Endothelial cell of umbilical vein (primary cell): ENCODE measurements around the gene CYP1A1. TPM values are rescaled to one million over a fixed set of nuclear protein-coding genes. Genes with fewer than 3 reads are reported as not detected.

Source experiments
- BruUV-seq: library from RNA; stranded (reverse); fragments of 400-500 nt; replicated peaks from 2 replicates; lab custom pipeline; 2021; lab: Mats Ljungman, UMichigan
- CTCF ChIA-PET: fragments of 300-600, 350-600 bp; sonication (Branson Sonifier 250); formaldehyde crosslinking; loops from one replicate; lab custom pipeline; 2021; ENCODE audit warnings: antibody characterized with exemption, inconsistent platforms; lab: Charles Lee
- POLR2A ChIA-PET: fragments of 300-600, 350-600 bp; sonication (Branson Sonifier 250); formaldehyde crosslinking; loops from one replicate; lab custom pipeline; 2021; ENCODE audit warnings: antibody characterized with exemption, inconsistent platforms; lab: Charles Lee
- DNase-seq: peaks from one replicate; pipeline ENCODE4 v3.0.0-alpha.2; 2011; ENCODE audit warnings: low read depth, low spot score
- FAIRE-seq: peaks from 2 replicates; lab custom pipeline; 2011; peaks lifted over from hg19 to GRCh38; lab: Jason Lieb, UNC
- H2AFZ ChIP-seq: 2 replicates; pipeline ENCODE4 v1.6.0; 2012; ENCODE audit warnings: low read depth, low read length, control low read depth, inconsistent platforms
- H3K27ac ChIP-seq: 2 replicates; pipeline ENCODE4 v1.5.1; 2011; ENCODE audit warnings: low read depth, mild to moderate bottlenecking, control low read depth, low read length, moderate library complexity; ENCODE audit not compliant: insufficient read depth
- H3K27me3 ChIP-seq, 2 experiments: 2 replicates each; pipeline versions ENCODE4 v1.6.0 to v1.6.1; 2011; ENCODE audit warnings: low read length in 2 of 2, mixed read lengths in 1 of 2; ENCODE audit not compliant: control insufficient read depth in 2 of 2, insufficient read depth in 2 of 2
- H3K36me3 ChIP-seq, 2 experiments: 2 replicates in 1 of 2; 3 replicates in 1 of 2; pipeline ENCODE4 v1.5.1; 2011; ENCODE audit warnings: low read length in 2 of 2, mild to moderate bottlenecking in 1 of 2, moderate library complexity in 1 of 2; ENCODE audit not compliant: control insufficient read depth in 2 of 2, insufficient read depth in 2 of 2; ENCODE audit errors: extremely low read depth in 1 of 2
- H3K4me1 ChIP-seq: 3 replicates; pipeline ENCODE4 v1.5.1; 2011; ENCODE audit warnings: mild to moderate bottlenecking, low read length; ENCODE audit not compliant: control insufficient read depth, insufficient read depth; ENCODE audit errors: extremely low read depth
- H3K4me2 ChIP-seq: 2 replicates; pipeline ENCODE4 v1.6.1; 2011; ENCODE audit warnings: low read length, control low read depth, mixed read lengths; ENCODE audit not compliant: insufficient read depth
- H3K4me3 ChIP-seq, 3 experiments: fragments of 200-600 bp in 1 of 3; sonication (generic), shearing (Covaris generic) in 1 of 3; replicated peaks in 1 of 3; 2 replicates each; pipeline ENCODE4 v1.5.1; 2011 to 2016; ENCODE audit warnings: control low read depth in 3 of 3, low read length in 3 of 3, mild to moderate bottlenecking in 2 of 3, inconsistent platforms in 1 of 3, low read depth in 1 of 3, moderate library complexity in 1 of 3; ENCODE audit not compliant: insufficient read depth in 1 of 3
- H3K79me2 ChIP-seq: 2 replicates; pipeline ENCODE4 v1.6.0; 2012; ENCODE audit warnings: low read length, inconsistent platforms; ENCODE audit not compliant: control insufficient read depth, insufficient read depth
- H3K9ac ChIP-seq: replicated peaks from 2 replicates; pipeline ENCODE3; 2011; ENCODE audit warnings: low read length, control low read depth; ENCODE audit not compliant: insufficient read depth; ENCODE audit errors: extremely low read depth
- H3K9me1 ChIP-seq: replicated peaks from 3 replicates; pipeline ENCODE4 v1.6.0; 2011; ENCODE audit warnings: mild to moderate bottlenecking, low read length; ENCODE audit not compliant: control insufficient read depth, insufficient read depth; ENCODE audit errors: extremely low read depth
- H3K9me3 ChIP-seq: replicated peaks from 2 replicates; pipeline ENCODE4 v1.5.1; 2012; ENCODE audit warnings: low read length, inconsistent platforms; ENCODE audit not compliant: control insufficient read depth, insufficient read depth
- H4K20me1 ChIP-seq: replicated peaks from 2 replicates; pipeline ENCODE3; 2011; ENCODE audit warnings: mild to moderate bottlenecking, low read length; ENCODE audit not compliant: control insufficient read depth, insufficient read depth; ENCODE audit errors: extremely low read depth
- EZH2 ChIP-seq: IDR thresholded peaks from 2 replicates; pipeline ENCODE4 v1.6.1; 2012; ENCODE audit warnings: borderline replicate concordance, low read depth, mild to moderate bottlenecking, moderate library complexity, low read length, inconsistent platforms; ENCODE audit not compliant: severe bottlenecking
- FOS ChIP-seq: IDR thresholded peaks from 2 replicates; pipeline ENCODE4 v1.6.1; 2011; ENCODE audit warnings: mild to moderate bottlenecking, low read length, moderate library complexity, borderline replicate concordance; ENCODE audit not compliant: insufficient read depth
- GATA2 ChIP-seq: IDR thresholded peaks from 2 replicates; pipeline ENCODE4 v1.7.0; 2011; ENCODE audit warnings: low read depth, mild to moderate bottlenecking, moderate library complexity, mixed read lengths, low read length; ENCODE audit not compliant: insufficient read length, insufficient read depth
- JUN ChIP-seq: IDR thresholded peaks from 2 replicates; pipeline ENCODE4 v1.6.1; 2011; ENCODE audit warnings: borderline replicate concordance, low read depth; ENCODE audit not compliant: insufficient read length, insufficient read depth
- MAX ChIP-seq: IDR thresholded peaks from 2 replicates; pipeline ENCODE4 v1.6.1; 2011; ENCODE audit not compliant: insufficient read depth, insufficient read length
- MYC ChIP-seq: IDR thresholded peaks from one replicate; pipeline ENCODE4 v1.6.1; 2011; ENCODE audit warnings: mild to moderate bottlenecking, low read depth, low read length
- POLR2A ChIP-seq: IDR thresholded peaks from 2 replicates; pipeline ENCODE4 v1.6.1; 2012; ENCODE audit warnings: low read depth, mild to moderate bottlenecking, control low read depth, low read length
- POLR2AphosphoS5 ChIP-seq: IDR thresholded peaks from 2 replicates; pipeline ENCODE4 v1.6.1; 2012; ENCODE audit warnings: low read depth, mild to moderate bottlenecking, control low read depth, low read length, moderate library complexity; ENCODE audit not compliant: insufficient read depth
- dilution Hi-C: fragments of 300-500 bp; cut with MboI; formaldehyde crosslinking; loops from one replicate; pipeline ENCODE4 v1.15.0; 2019; ENCODE audit warnings: low sequenced_read_pairs; ENCODE audit not compliant: extremely low pct_ligation_motif_present
- intact Hi-C: fragments of 100-400 bp; cut with micrococcal nuclease; formaldehyde crosslinking; loops from one replicate; pipeline ENCODE4 v1.10.0; 2022
- polyA plus RNA-seq, 4 experiments: library from polyadenylated mRNA; depleted of rRNA in 3 of 4; stranded (reverse) in 3 of 4; unstranded in 1 of 4; fragments of >200 nt; gene quantifications; 2 replicates each; pipeline versions ENCODE4 v1.2.1 to v1.2.3, GENCODE V29; 2011 to 2012; ENCODE audit warnings: missing spikeins in 1 of 4
- total RNA-seq: library from RNA; stranded (reverse); gene quantifications from 2 replicates; pipeline ENCODE4 v1.2.3, GENCODE V29; 2021
- TF ChIP-seq, protein P1 (sequence below), 2 donors: IDR thresholded peaks; 1 replicate in 1 of 2; 2 replicates in 1 of 2; pipeline ENCODE4 v1.5.1; 2011; ENCODE audit warnings: low read length in 2 of 2, mild to moderate bottlenecking in 2 of 2, moderate library complexity in 2 of 2, control low read depth in 1 of 2, inconsistent platforms in 1 of 2, low read depth in 1 of 2; ENCODE audit not compliant: insufficient read depth in 1 of 2; ENCODE audit errors: extremely low read depth in 1 of 2

Gene CYP1A1
- total and polyA plus RNA-seq, 2 donors (not counting 3 experiments of a cell fraction or from before 2014, with no cell fraction given) = 7.6 to 13.1 TPM

DNA sequence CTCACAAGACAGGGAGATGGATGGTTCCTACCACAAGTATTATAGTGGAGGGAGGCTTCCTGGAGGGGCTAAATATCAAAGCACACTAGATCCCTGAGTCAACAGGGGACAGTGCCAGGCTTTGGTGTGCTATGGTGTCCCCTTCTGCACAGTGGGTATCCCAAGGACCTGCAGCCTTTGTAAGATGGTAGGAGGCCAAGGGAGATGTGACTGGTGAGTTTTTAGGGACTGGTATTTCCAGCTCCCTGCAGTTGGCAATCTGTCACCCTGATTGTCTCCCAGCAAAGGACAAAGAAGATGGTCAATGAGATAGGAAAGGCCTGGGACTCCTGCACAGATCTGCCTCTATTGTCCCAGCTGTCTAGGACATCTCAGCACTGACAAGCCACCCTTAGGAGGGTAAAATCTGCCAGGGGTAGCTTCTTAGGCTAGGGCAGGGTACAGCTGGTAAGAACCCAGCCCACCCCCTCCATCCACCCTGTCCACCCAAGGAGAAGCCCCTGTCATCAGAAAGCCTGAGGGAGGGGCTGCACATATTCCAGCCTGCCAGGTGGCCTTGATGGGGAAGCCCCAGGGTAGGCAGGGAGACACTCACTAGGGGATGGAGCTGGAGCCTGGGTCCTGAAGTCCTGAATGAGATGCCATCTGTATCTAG lies 631 bp downstream of the CYP1A1 start:
- no peak overlapping the region for H3K9ac ChIP-seq
- H3K79me2 ChIP-seq = no peaks in the 10 kb centered on the region
- ChIA-PET POLR2A (no interaction called here), CTCF (interaction anchor here (0.8 to 3.0 kb wide), 3 partner anchors 44 to 94 kb away, joined by 3 to 19 read pairs (median 7); no protein-coding TSS in a partner anchor)
- H3K4me3 ChIP-seq = no peak overlapping the region
- TF ChIP-seq MAX (no peak), GATA2 (no peak), MYC (no peak), POLR2AphosphoS5 (no peak), FOS (no peak), EZH2 (no peak), POLR2A (no peak), JUN (no peak)
- TF ChIP-seq, protein P1, sequence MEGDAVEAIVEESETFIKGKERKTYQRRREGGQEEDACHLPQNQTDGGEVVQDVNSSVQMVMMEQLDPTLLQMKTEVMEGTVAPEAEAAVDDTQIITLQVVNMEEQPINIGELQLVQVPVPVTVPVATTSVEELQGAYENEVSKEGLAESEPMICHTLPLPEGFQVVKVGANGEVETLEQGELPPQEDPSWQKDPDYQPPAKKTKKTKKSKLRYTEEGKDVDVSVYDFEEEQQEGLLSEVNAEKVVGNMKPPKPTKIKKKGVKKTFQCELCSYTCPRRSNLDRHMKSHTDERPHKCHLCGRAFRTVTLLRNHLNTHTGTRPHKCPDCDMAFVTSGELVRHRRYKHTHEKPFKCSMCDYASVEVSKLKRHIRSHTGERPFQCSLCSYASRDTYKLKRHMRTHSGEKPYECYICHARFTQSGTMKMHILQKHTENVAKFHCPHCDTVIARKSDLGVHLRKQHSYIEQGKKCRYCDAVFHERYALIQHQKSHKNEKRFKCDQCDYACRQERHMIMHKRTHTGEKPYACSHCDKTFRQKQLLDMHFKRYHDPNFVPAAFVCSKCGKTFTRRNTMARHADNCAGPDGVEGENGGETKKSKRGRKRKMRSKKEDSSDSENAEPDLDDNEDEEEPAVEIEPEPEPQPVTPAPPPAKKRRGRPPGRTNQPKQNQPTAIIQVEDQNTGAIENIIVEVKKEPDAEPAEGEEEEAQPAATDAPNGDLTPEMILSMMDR (IDR thresholded peaks at IDR 0.05; ENCODE audit: extremely low read depth in 1 of 2, insufficient read depth in 1 of 2, low read depth in 1 of 2, low read length in 2 of 2) = no peak
- BruUV-seq = no TSS peak
- FAIRE-seq = no peak
- H3K27ac ChIP-seq = no peak overlapping the region
- intact Hi-C loops = no loop called here
- H3K27me3 ChIP-seq = peaks cover 0 to 1% of the 10 kb centered on the region in 2 experiments
- H3K9me1 ChIP-seq = no peaks in the 10 kb centered on the region
- no peak overlapping the region for H3K4me2 ChIP-seq
- dilution Hi-C loops = no loop called here
- no peak overlapping the region for H2AFZ ChIP-seq
- no peaks in the 10 kb centered on the region for H3K9me3 ChIP-seq
- peaks cover 12% of the 10 kb centered on the region for H3K4me1 ChIP-seq
- no peak for DNase-seq
- H4K20me1 ChIP-seq = no peaks in the 10 kb centered on the region
- H3K36me3 ChIP-seq = no peaks in the 10 kb centered on the region
